ENCODE data around the gene GPR132. TPM values are rescaled to one million over a fixed set of nuclear protein-coding genes. Genes with fewer than 3 reads are reported as not detected.

GPR132 gene
- total and polyA plus RNA-seq, 9 of the 15 experiments (the other 6 are each of a cell fraction or from before 2014, with no cell fraction given): 0.01 to 1.1 (median 0.25) TPM; not detected in 1

GRCh38 chr14:105010106-105010505, 55.1 kb downstream of the GPR132 start:
- peaks cover 60% of the 10 kb centered on the region for H3K79me2 ChIP-seq (ENCODE audit: control insufficient read depth, insufficient read depth, low read length)
- 100% methylated on average over 3 of the region's 4 CpGs for WGBS (ENCODE audit: insufficient coverage, low coverage, missing lambda C conversion rate)
- intact Hi-C loops (cut with micrococcal nuclease) (no loop called here), in situ Hi-C loops (cut with MboI) (no loop called here)
- ATAC-seq: no peak
- no peak overlapping the region for H3K27ac ChIP-seq (ENCODE audit: extremely low read depth, low read depth, low read length)
- TF ChIP-seq SAFB (IDR thresholded peaks at IDR 0.05; ENCODE audit: borderline replicate concordance, low read depth, low read length) (no peak), ZNF699 (CRISPR knock-in tag; IDR thresholded peaks at IDR 0.05; ENCODE audit: insufficient replicate concordance) (no peak), BRD4 (IDR thresholded peaks at IDR 0.05) (no peak), MAFG (tag; conservative IDR thresholded peaks at IDR 0.05) (no peak)
- H3K4me3 ChIP-seq: no peak overlapping the region
- H4K20me1 ChIP-seq (replicated peaks; ENCODE audit: control insufficient read depth, insufficient read depth, low read length): peaks cover 33% of the 10 kb centered on the region
- peaks cover 59% of the 10 kb centered on the region; the same call in 2 of the 3 replicates for H3K36me3 ChIP-seq (ENCODE audit: control insufficient read depth, insufficient read depth, low read length)
- no peak overlapping the region for H2AFZ ChIP-seq (ENCODE audit: low read depth, low read length)
- TSS peak; percentile 18 for BruUV-seq (replicated peaks)
- ChIA-PET POLR2A (interaction anchor here (2.8 kb wide), 1 partner anchor 9 kb away, joined by 16 read pairs; the partner anchor contains the start of gene CDCA4), CTCF (ENCODE audit: low intra/inter-chr PET ratio) (no interaction called here)
- no peaks in the 10 kb centered on the region for H3K9me3 ChIP-seq (replicated peaks; ENCODE audit: control insufficient read depth, insufficient read depth, low read depth, low read length)
- no peak overlapping the region for H3K4me2 ChIP-seq (ENCODE audit: insufficient read depth, low read length)
- no peak overlapping the region for H3K9ac ChIP-seq (ENCODE audit: insufficient read depth in 1 of 2, low read depth in 2 of 2, low read length in 2 of 2)
- H3K27me3 ChIP-seq (ENCODE audit: control insufficient read depth in 2 of 2, insufficient read depth in 2 of 2, low read length in 2 of 2): no peaks in the 10 kb centered on the region
- H3K9me1 ChIP-seq (ENCODE audit: control insufficient read depth, insufficient read depth, low read length): no peaks in the 10 kb centered on the region
- DNase-seq (ENCODE audit: extremely low read depth in 1 of 4, low spot score in 3 of 4): no peak
- H3K4me1 ChIP-seq (replicated peaks in 1 of 2; ENCODE audit: control insufficient read depth in 2 of 2, insufficient read depth in 2 of 2, low read length in 2 of 2): peaks cover 4 to 28% of the 10 kb centered on the region in 2 experiments; a peak in 3 of 5 replicates
- no peak for FAIRE-seq

GRCh38 chr14:105007593-105008264, 57.5 kb downstream of the GPR132 start:
- TF ChIP-seq ZNF778 (CRISPR knock-in tag; IDR thresholded peaks at IDR 0.05) (no peak), POLR2A (conservative IDR thresholded peaks at IDR 0.05) (peak; percentile 21; the same call in 1 of the 2 replicates), MNT (conservative IDR thresholded peaks at IDR 0.05) (no peak), CAMTA2 (CRISPR knock-in tag; conservative IDR thresholded peaks at IDR 0.05) (no peak)
- in situ Hi-C loops (cut with MboI) (no loop called here), intact Hi-C loops (cut with micrococcal nuclease) (no loop called here)
- H3K4me3 ChIP-seq: no peak overlapping the region
- FAIRE-seq: no peak
- H4K20me1 ChIP-seq (replicated peaks; ENCODE audit: control insufficient read depth, insufficient read depth, low read length): peaks cover 9% of the 10 kb centered on the region; the same call in 1 of the 2 replicates
- H3K27ac ChIP-seq (ENCODE audit: extremely low read depth, low read depth, low read length): no peak overlapping the region
- peaks cover 53% of the 10 kb centered on the region; the same call in 2 of the 3 replicates for H3K36me3 ChIP-seq (ENCODE audit: control insufficient read depth, insufficient read depth, low read length)
- no peak; the same call in 2 of the 3 replicates for ATAC-seq
- no peaks in the 10 kb centered on the region for H3K9me3 ChIP-seq (replicated peaks; ENCODE audit: control insufficient read depth, insufficient read depth, low read depth, low read length)
- H3K4me1 ChIP-seq (replicated peaks in 1 of 2; ENCODE audit: control insufficient read depth in 2 of 2, insufficient read depth in 2 of 2, low read length in 2 of 2): peaks cover 0 to 24% of the 10 kb centered on the region in 2 experiments; a peak in 2 of 5 replicates
- H3K4me2 ChIP-seq (ENCODE audit: insufficient read depth, low read length): no peak overlapping the region
- no TSS peak for BruUV-seq (replicated peaks)
- POLR2A ChIA-PET: interaction anchor here (0.9 to 4.4 kb wide), 4 partner anchors 8 to 15 kb away, joined by 3 to 28 read pairs (median 16); no protein-coding TSS in a partner anchor
- no peak overlapping the region for H3K9ac ChIP-seq (ENCODE audit: insufficient read depth in 1 of 2, low read depth in 2 of 2, low read length in 2 of 2)
- H3K27me3 ChIP-seq (ENCODE audit: control insufficient read depth in 2 of 2, insufficient read depth in 2 of 2, low read length in 2 of 2): no peaks in the 10 kb centered on the region
- CTCF ChIA-PET (ENCODE audit: low intra/inter-chr PET ratio): no interaction called here
- 83% methylated on average over 1 of the region's 19 CpGs for WGBS (ENCODE audit: insufficient coverage, low coverage, missing lambda C conversion rate)
- H2AFZ ChIP-seq (ENCODE audit: low read depth, low read length): no peak overlapping the region
- peaks cover 36% of the 10 kb centered on the region for H3K79me2 ChIP-seq (ENCODE audit: control insufficient read depth, insufficient read depth, low read length)
- no peaks in the 10 kb centered on the region for H3K9me1 ChIP-seq (ENCODE audit: control insufficient read depth, insufficient read depth, low read length)
- DNase-seq (ENCODE audit: extremely low read depth in 1 of 4, low spot score in 3 of 4): no peak

Data from K562 (cell line).